NB4 (cell line): ENCODE results near the gene LHX4.
A peak's percentile ranks its signal among the peaks of the same experiment; 100 is the strongest.

Experiments used
- DNase-seq: peaks from one replicate; pipeline ENCODE4 v3.0.0; 2010; ENCODE audit warnings: low read depth
- H3K4me3 ChIP-seq: one replicate; pipeline ENCODE4 v1.5.1; 2011; ENCODE audit warnings: mild to moderate bottlenecking, low read depth, low read length, moderate library complexity
- MAX ChIP-seq: IDR thresholded peaks from 2 replicates; pipeline ENCODE4 v1.6.1; 2011; ENCODE audit warnings: low read depth, low read length
- MYC ChIP-seq: IDR thresholded peaks from 2 replicates; pipeline ENCODE4 v1.6.1; 2011; ENCODE audit warnings: low read depth, low read length
- POLR2A ChIP-seq: IDR thresholded peaks from 2 replicates; pipeline ENCODE4 v1.6.1; 2011; ENCODE audit warnings: mild to moderate bottlenecking; ENCODE audit not compliant: insufficient read length; ENCODE audit errors: extremely low read depth
- TF ChIP-seq, protein P1 (sequence below): IDR thresholded peaks from one replicate; pipeline ENCODE4 v1.5.1; 2012; ENCODE audit warnings: low read depth, low read length

LHX4 gene

DNA sequence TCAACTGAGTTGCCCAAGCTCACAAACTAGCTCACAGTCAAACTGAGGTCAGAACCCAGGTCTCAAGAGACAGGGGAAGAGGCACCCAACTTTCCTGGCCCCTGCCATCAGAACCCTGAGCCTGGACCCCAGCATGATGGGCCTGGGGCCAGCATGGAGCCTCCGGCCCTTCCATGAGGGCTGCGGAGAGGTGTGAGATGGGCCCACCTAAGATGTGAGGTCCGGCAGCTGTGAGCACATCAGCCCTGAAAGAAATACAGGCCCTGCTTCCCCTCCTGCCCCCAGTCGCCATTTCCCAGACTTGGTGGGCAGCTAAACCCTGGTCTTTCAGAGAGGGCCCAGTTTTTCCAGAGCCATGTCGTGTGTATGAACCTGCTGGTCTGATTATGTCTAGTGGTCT, 44.8 kb upstream of the LHX4 start:
- TF ChIP-seq POLR2A (no peak), MAX (no peak)
- TF ChIP-seq, protein P1, sequence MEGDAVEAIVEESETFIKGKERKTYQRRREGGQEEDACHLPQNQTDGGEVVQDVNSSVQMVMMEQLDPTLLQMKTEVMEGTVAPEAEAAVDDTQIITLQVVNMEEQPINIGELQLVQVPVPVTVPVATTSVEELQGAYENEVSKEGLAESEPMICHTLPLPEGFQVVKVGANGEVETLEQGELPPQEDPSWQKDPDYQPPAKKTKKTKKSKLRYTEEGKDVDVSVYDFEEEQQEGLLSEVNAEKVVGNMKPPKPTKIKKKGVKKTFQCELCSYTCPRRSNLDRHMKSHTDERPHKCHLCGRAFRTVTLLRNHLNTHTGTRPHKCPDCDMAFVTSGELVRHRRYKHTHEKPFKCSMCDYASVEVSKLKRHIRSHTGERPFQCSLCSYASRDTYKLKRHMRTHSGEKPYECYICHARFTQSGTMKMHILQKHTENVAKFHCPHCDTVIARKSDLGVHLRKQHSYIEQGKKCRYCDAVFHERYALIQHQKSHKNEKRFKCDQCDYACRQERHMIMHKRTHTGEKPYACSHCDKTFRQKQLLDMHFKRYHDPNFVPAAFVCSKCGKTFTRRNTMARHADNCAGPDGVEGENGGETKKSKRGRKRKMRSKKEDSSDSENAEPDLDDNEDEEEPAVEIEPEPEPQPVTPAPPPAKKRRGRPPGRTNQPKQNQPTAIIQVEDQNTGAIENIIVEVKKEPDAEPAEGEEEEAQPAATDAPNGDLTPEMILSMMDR, result no peak
- H3K4me3 ChIP-seq, result no peak overlapping the region
- DNase-seq, result no peak

GRCh38 chr1:180185971-180186645, 44.0 kb upstream of the LHX4 start:
- DNase-seq, result no peak
- no peak overlapping the region for H3K4me3 ChIP-seq
- TF ChIP-seq, protein P1, result no peak
- TF ChIP-seq POLR2A (no peak), MAX (no peak), MYC (no peak)

GRCh38 chr1:180186831-180187230, 43.2 kb upstream of the LHX4 start:
- TF ChIP-seq POLR2A, result no peak
- no peak for DNase-seq
- no peak overlapping the region for H3K4me3 ChIP-seq

- TF ChIP-seq, protein P1, result no peak
- TF ChIP-seq MYC (no peak), MAX (no peak), POLR2A (no peak)
- DNase-seq, result no peak
- no peak overlapping the region for H3K4me3 ChIP-seq
Measured at GRCh38 chr1:180187626-180188025, 42.4 kb upstream of the LHX4 start.

DNA sequence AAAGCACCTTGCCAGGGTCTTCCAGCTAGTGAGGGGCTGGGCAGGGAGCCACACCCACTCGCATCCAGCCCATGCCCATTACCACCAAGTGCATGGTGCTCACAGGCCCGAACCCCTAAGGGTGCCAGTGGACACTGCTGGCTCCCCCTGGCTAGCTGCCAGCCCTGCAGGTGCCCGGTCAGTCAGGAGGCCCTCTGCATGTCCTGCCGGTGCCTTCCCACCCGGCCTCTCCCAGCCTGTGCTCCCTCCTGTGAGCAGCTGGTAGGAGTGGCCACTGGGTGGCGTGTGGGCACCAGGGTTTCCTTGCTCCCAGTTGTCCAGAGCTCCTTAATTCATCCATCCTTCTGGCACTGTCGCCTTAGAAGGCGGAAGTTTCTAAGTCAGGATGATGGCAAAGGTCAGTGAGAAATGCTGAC, 42.0 kb upstream of the LHX4 start:
- peak; percentile 59 for DNase-seq
- TF ChIP-seq MAX, result no peak
- TF ChIP-seq, protein P1, result peak; percentile 71

DNA sequence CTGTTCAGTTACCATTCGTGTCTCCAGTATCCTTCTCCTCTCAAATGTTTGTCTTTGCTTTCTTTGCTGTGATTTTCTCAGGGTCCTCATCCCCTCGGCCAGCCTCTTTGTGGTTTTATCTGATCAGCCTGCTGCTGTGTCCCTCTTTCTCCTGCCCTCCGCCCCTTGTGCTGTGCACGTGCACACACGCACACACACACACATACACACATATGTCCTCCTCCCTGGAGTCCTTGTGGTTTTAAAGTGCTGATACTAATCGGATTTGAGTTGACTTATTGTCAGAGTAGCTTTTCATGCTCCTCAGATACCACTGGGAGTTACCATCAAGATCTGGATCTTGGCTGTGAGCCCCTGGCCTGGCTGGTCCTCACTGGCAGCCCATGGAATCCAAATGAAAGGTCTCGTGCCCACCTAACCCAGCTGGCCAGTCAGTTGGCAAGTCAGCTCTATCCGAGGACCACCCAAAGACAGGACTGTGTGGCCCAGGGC, 41.3 kb upstream of the LHX4 start:
- TF ChIP-seq MAX, result no peak
- TF ChIP-seq, protein P1, result no peak
- no peak for TF ChIP-seq MYC
- no peak for TF ChIP-seq POLR2A
- H3K4me3 ChIP-seq, result no peak overlapping the region
- no peak for DNase-seq

More for the DNA sequence above, 42.0 kb upstream of the LHX4 start:
- H3K4me3 ChIP-seq, result no peak overlapping the region
